IMR-90 (cell line): ENCODE measurements around the gene L3MBTL2. TPM values are rescaled to one million over a fixed set of nuclear protein-coding genes. Genes with fewer than 3 reads are reported as not detected.

ENCODE experiments used
- ATAC-seq: fragments of 200-7000 bp; cut with Tn5 transposase; 2 replicates; pipeline ENCODE4 v1.9.1; 2020; ENCODE audit warnings: low read depth, mild to moderate bottlenecking, moderate library complexity
- BruUV-seq: library from RNA; stranded (reverse); fragments of 400-500 nt; replicated peaks from 2 replicates; lab custom pipeline; 2021; lab: Mats Ljungman, UMichigan
- CTCF ChIA-PET: fragments of 300-600 bp; formaldehyde crosslinking; extraction: SDS; loops from one replicate; lab custom pipeline; 2021; ENCODE audit warnings: antibody characterized with exemption; lab: Yijun Ruan, JAX
- POLR2A ChIA-PET: fragments of 300-600 bp; sonication (Branson Sonifier 250); formaldehyde crosslinking; loops from one replicate; lab custom pipeline; 2022; ENCODE audit warnings: antibody characterized with exemption; ENCODE audit not compliant: unreplicated experiment; lab: Charles Lee
- DNase-seq: peaks from one replicate; pipeline ENCODE4 v3.0.0; 2013
- H2AFZ ChIP-seq: replicated peaks from 2 replicates; pipeline ENCODE3; 2013; ENCODE audit warnings: low read length, mild to moderate bottlenecking; ENCODE audit not compliant: poor library complexity
- H2AK5ac ChIP-seq: 2 replicates; pipeline ENCODE4 v1.6.1; 2013; ENCODE audit warnings: low read depth, low read length, inconsistent platforms
- H2AK9ac ChIP-seq: replicated peaks from 2 replicates; pipeline ENCODE3; 2013; ENCODE audit warnings: mild to moderate bottlenecking, low read depth, low read length, moderate library complexity; ENCODE audit not compliant: poor library complexity
- H2BK120ac ChIP-seq: 2 replicates; pipeline ENCODE4 v1.6.1; 2013; ENCODE audit warnings: low read depth, low read length, inconsistent platforms
- H2BK15ac ChIP-seq: 3 replicates; pipeline ENCODE4 v1.6.1; 2013; ENCODE audit warnings: low read depth, low read length, inconsistent platforms
- H2BK20ac ChIP-seq: 2 replicates; pipeline ENCODE4 v1.6.1; 2013; ENCODE audit warnings: low read depth, mild to moderate bottlenecking, inconsistent platforms, low read length, moderate library complexity
- H2BK5ac ChIP-seq: 2 replicates; pipeline ENCODE4 v1.6.1; 2013; ENCODE audit warnings: mild to moderate bottlenecking, low read depth, low read length, inconsistent platforms; ENCODE audit not compliant: poor library complexity, severe bottlenecking
- H3K14ac ChIP-seq: replicated peaks from 2 replicates; pipeline ENCODE4 v1.6.1; 2013; ENCODE audit warnings: low read depth, low read length, inconsistent platforms
- H3K18ac ChIP-seq: 2 replicates; pipeline ENCODE4 v1.6.1; 2013; ENCODE audit warnings: low read depth, low read length, control low read depth
- H3K23ac ChIP-seq: 2 replicates; pipeline ENCODE4 v1.6.1; 2013; ENCODE audit warnings: low read depth, low read length, inconsistent platforms
- H3K27ac ChIP-seq: 2 replicates; pipeline ENCODE4 v1.5.1; 2013; ENCODE audit warnings: mild to moderate bottlenecking, control low read depth, low read length; ENCODE audit not compliant: insufficient read depth
- H3K27me3 ChIP-seq: 2 replicates; pipeline ENCODE4 v1.6.1; 2013; ENCODE audit warnings: low read length; ENCODE audit not compliant: control insufficient read depth, insufficient read depth
- H3K36me3 ChIP-seq: 2 replicates; pipeline ENCODE4 v1.6.1; 2013; ENCODE audit warnings: low read length, mixed read lengths; ENCODE audit not compliant: control insufficient read depth, insufficient read depth
- H3K4ac ChIP-seq: 2 replicates; pipeline ENCODE4 v1.6.1; 2013; ENCODE audit warnings: low read depth, low read length, inconsistent platforms
- H3K4me1 ChIP-seq: 2 replicates; pipeline ENCODE4 v1.6.1; 2013; ENCODE audit warnings: low read length, mixed read lengths; ENCODE audit not compliant: control insufficient read depth, insufficient read depth
- H3K4me2 ChIP-seq: 2 replicates; pipeline ENCODE4 v1.6.1; 2013; ENCODE audit warnings: low read depth, mild to moderate bottlenecking, control low read depth, low read length, moderate library complexity
- H3K4me3 ChIP-seq: 2 replicates; pipeline ENCODE4 v1.5.1; 2013; ENCODE audit warnings: low read depth, mild to moderate bottlenecking, control low read depth, low read length, moderate library complexity; ENCODE audit not compliant: insufficient read depth
- H3K56ac ChIP-seq: 2 replicates; pipeline ENCODE4 v1.6.1; 2013; ENCODE audit warnings: low read length, inconsistent platforms; ENCODE audit not compliant: insufficient read depth; ENCODE audit errors: extremely low read depth
- H3K79me1 ChIP-seq, 2 experiments: 2 replicates each; pipeline ENCODE4 v1.6.1; 2013; ENCODE audit warnings: low read length in 2 of 2, inconsistent platforms in 1 of 2, low read depth in 1 of 2
- H3K9ac ChIP-seq: 2 replicates; pipeline ENCODE4 v1.6.1; 2013; ENCODE audit warnings: low read depth, low read length, control low read depth
- H3K9me1 ChIP-seq: 2 replicates; pipeline ENCODE4 v1.6.1; 2013; ENCODE audit warnings: low read length, inconsistent platforms; ENCODE audit not compliant: insufficient read depth
- H3K9me3 ChIP-seq: 2 replicates; pipeline ENCODE4 v1.6.1; 2013; ENCODE audit warnings: low read length; ENCODE audit not compliant: control insufficient read depth, insufficient read depth
- H4K20me1 ChIP-seq: 2 replicates; pipeline ENCODE4 v1.6.1; 2013; ENCODE audit warnings: low read length, inconsistent platforms; ENCODE audit not compliant: insufficient read depth
- H4K5ac ChIP-seq: 2 replicates; pipeline ENCODE4 v1.6.1; 2013; ENCODE audit warnings: mild to moderate bottlenecking, low read depth, low read length, control low read depth
- H4K8ac ChIP-seq, 2 experiments: 2 replicates each; pipeline ENCODE4 v1.6.1; 2013; ENCODE audit warnings: low read depth in 2 of 2, low read length in 2 of 2, control low read depth in 1 of 2, inconsistent platforms in 1 of 2
- H4K91ac ChIP-seq: 2 replicates; pipeline ENCODE4 v1.6.1; 2013; ENCODE audit warnings: low read depth, low read length, inconsistent platforms; ENCODE audit not compliant: insufficient read depth
- MAFK ChIP-seq: IDR thresholded peaks from 2 replicates; pipeline ENCODE4 v1.6.1; 2012; ENCODE audit warnings: low read depth, low read length, improper control_type of control experiment
- MXI1 ChIP-seq: IDR thresholded peaks from 2 replicates; pipeline ENCODE4 v1.6.1; 2012; ENCODE audit warnings: low read depth, mild to moderate bottlenecking, low read length, moderate library complexity, borderline replicate concordance
- NFE2L2 ChIP-seq: fragments of 150-350 bp; IDR thresholded peaks from 2 replicates; pipeline ENCODE4 v1.6.1; 2016; ENCODE audit warnings: low read depth, mild to moderate bottlenecking, low read length
- POLR2A ChIP-seq: IDR thresholded peaks from 2 replicates; pipeline ENCODE4 v1.6.1; 2012; ENCODE audit warnings: mild to moderate bottlenecking, low read depth, low read length
- RAD21 ChIP-seq: IDR thresholded peaks from 2 replicates; pipeline ENCODE4 v1.6.1; 2012; ENCODE audit warnings: low read length, improper control_type of control experiment
- SMC3 ChIP-seq: fragments of 150-350 bp; IDR thresholded peaks from 2 replicates; pipeline ENCODE4 v1.6.1; 2016; ENCODE audit warnings: low read depth, mild to moderate bottlenecking, antibody characterized with exemption, low read length, moderate library complexity
- WGBS, 2 experiments: methylation state at CpG; one replicate each; pipeline versions ENCODE4 v1.1.5 to v1.1.7; 2013; ENCODE audit warnings: missing lambda C conversion rate in 2 of 2; ENCODE audit not compliant: insufficient read length in 1 of 2; ENCODE audit errors: extremely low coverage in 2 of 2; 5-methylcytosine and 5-hydroxymethylcytosine counted together
- dilution Hi-C: fragments of 300-500 bp; cut with HindIII; formaldehyde crosslinking; loops from one replicate; pipeline ENCODE4 v1.14.3; 2018; ENCODE audit warnings: low sequenced_read_pairs; ENCODE audit not compliant: unreplicated experiment
- in situ Hi-C: fragments of 300-500 bp; cut with MboI; formaldehyde crosslinking; loops from 3 replicates; pipeline ENCODE4 v1.14.3; 2019; ENCODE audit warnings: low sequenced_read_pairs, inconsistent platforms, mixed read lengths
- intact Hi-C: fragments of 100-400 bp; cut with micrococcal nuclease; formaldehyde crosslinking; loops from 2 replicates; pipeline ENCODE4 v1.10.0; 2022
- polyA plus RNA-seq, 3 experiments: library from polyadenylated mRNA; depleted of rRNA; stranded (reverse); fragments of >200 nt; gene quantifications; 2 replicates each; pipeline ENCODE4 v1.2.3, GENCODE V29; 2012; ENCODE audit warnings: low replicate concordance in 1 of 3
- total RNA-seq: library from RNA; depleted of rRNA; stranded (reverse); fragments of >200 nt; gene quantifications from 2 replicates; pipeline ENCODE4 v1.2.3, GENCODE V29; 2012
- TF ChIP-seq, protein P1 (sequence below): fragments of 150-350 bp; IDR thresholded peaks from 2 replicates; pipeline ENCODE4 v1.6.1; 2017; ENCODE audit warnings: mild to moderate bottlenecking, antibody characterized with exemption, low read length, low read depth

L3MBTL2 gene
- total and polyA plus RNA-seq, 2 of the 4 experiments (the other 2 are of a cell fraction), result 20.6 to 25.1 TPM

DNA sequence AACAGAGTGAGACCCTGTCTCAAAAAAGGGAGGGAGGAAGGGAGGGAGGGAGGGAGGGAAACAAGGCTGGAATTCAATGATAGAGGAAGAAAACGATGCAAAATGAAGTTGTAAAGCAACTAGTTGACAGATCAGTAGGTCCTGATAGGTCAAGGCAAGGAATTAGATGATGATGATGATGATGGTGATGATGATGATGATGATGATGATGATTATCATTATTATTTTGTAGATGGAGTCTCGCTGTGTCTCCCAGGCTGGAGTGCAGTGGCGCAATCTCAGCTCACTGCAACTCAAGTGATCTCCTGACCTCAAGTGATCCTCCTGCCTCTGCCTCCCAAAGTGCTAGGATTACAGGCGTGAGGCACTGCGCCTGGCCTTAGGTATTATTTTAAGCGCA is 11.3 kb upstream of the L3MBTL2 start:
- H3K27me3 ChIP-seq, result 0 out of 2 replicates have a peak, but pooled peaks cover 3% of the 10 kb centered on the region
- WGBS, 2 experiments, result 91% methylated on average over 4 of the region's 6 CpGs; no CpG with 5 or more reads in 1 of the 2 experiments
- H3K14ac ChIP-seq, result no peak overlapping the region
- H3K4me3 ChIP-seq, result no peak overlapping the region
- H3K9me1 ChIP-seq, result no peaks in the 10 kb centered on the region; the same call in 1 of the 2 replicates
- TF ChIP-seq MXI1 (no peak), POLR2A (no peak), SMC3 (no peak), RAD21 (no peak), MAFK (no peak), NFE2L2 (no peak)
- TF ChIP-seq, protein P1, sequence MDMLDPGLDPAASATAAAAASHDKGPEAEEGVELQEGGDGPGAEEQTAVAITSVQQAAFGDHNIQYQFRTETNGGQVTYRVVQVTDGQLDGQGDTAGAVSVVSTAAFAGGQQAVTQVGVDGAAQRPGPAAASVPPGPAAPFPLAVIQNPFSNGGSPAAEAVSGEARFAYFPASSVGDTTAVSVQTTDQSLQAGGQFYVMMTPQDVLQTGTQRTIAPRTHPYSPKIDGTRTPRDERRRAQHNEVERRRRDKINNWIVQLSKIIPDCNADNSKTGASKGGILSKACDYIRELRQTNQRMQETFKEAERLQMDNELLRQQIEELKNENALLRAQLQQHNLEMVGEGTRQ, result no peak
- H2BK5ac ChIP-seq, result no peak overlapping the region
- H3K56ac ChIP-seq, result no peak overlapping the region
- no peak overlapping the region for H3K18ac ChIP-seq
- H3K23ac ChIP-seq, result no peak overlapping the region
- no peak for DNase-seq
- H3K9me3 ChIP-seq, result no peaks in the 10 kb centered on the region
- H3K9ac ChIP-seq, result no peak overlapping the region
- H2BK20ac ChIP-seq, result no peak overlapping the region
- H4K8ac ChIP-seq, result no peak overlapping the region
- no peak overlapping the region for H3K4me2 ChIP-seq
- no peak for ATAC-seq
- no peak overlapping the region for H4K5ac ChIP-seq
- no peak overlapping the region for H2AFZ ChIP-seq
- ChIA-PET CTCF (no interaction called here), POLR2A (no interaction called here)
- no peak overlapping the region for H4K91ac ChIP-seq
- no peak overlapping the region for H3K4ac ChIP-seq
- dilution Hi-C loops, result no loop called here
- no peak overlapping the region for H2AK5ac ChIP-seq
- no TSS peak for BruUV-seq
- in situ Hi-C loops, result no loop called here
- H2AK9ac ChIP-seq, result no peak overlapping the region
- no peaks in the 10 kb centered on the region; a peak in 1 of 4 replicates for H3K79me1 ChIP-seq
- intact Hi-C loops, result no loop called here
- no peaks in the 10 kb centered on the region for H4K20me1 ChIP-seq
- no peak overlapping the region for H2BK120ac ChIP-seq
- no peaks in the 10 kb centered on the region for H3K36me3 ChIP-seq
- H2BK15ac ChIP-seq, result no peak overlapping the region
- no peak overlapping the region for H3K27ac ChIP-seq
- no peaks in the 10 kb centered on the region; the same call in 1 of the 2 replicates for H3K4me1 ChIP-seq
